ENCODE measurements around the gene PLCB3. TPM values are rescaled to one million over a fixed set of nuclear protein-coding genes. Genes with fewer than 3 reads are reported as not detected.

Gene PLCB3
- total and polyA plus RNA-seq, 2 donors (not counting 3 experiments of a cell fraction or from before 2014, with no cell fraction given) = 32.3 to 61.1 TPM

DNA sequence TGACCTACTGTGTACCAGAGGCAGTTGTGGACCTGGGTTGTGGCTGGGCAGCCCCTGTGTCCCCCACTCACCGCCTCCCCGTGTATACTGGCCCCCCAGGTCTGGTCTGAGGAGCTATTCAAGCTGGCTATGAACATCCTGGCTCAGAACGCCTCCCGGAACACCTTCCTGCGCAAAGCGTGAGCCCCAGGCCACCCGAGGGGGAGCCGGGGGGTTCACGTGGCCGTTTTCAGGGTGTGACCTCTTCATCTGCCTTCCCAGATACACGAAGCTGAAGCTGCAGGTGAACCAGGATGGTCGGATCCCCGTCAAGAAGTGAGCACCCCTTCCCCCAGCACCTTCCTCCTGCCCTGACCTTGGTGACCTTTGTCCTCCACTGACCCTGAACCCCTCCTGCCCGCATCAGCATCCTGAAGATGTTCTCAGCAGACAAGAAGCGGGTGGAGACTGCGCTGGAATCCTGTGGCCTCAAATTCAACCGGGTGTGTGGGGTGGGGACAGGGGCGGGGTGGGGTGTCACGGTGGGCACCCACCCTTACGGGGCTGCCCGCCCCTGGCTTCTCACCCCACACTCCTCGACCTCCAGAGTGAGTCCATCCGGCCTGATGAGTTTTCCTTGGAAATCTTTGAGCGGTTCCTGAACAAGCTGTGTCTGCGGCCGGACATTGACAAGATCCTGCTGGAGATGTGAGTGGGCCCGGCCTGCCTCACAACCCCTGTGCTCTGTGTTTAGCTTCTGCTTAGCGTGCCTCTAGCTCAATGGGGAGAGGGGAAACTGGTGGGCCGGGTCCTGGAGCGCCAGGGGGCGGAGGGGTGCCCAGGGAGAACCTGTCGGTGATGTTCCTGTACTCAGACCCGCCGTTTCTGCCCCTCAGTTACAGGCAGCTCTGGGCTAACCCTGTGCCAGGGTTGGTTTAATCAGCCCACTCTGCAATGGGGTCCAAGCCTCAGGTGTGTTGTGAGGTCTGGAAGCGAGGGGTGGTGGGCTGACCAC is 4.1 kb downstream of the PLCB3 start:
- Histone ChIP-seq H4K20me1 (replicated peaks; ENCODE audit: control insufficient read depth, extremely low read depth, insufficient read depth, low read length) (no peaks in the 10 kb centered on the region), H3K27me3 (ENCODE audit: control insufficient read depth in 2 of 2, insufficient read depth in 2 of 2, low read length in 2 of 2) (no peaks in the 10 kb centered on the region), H2AFZ (ENCODE audit: low read depth, low read length) (no peak overlapping the region), H3K4me1 (ENCODE audit: control insufficient read depth, extremely low read depth, insufficient read depth, low read length) (peaks cover 18% of the 10 kb centered on the region), H3K27ac (ENCODE audit: insufficient read depth, low read depth, low read length) (no peak overlapping the region), H3K9me1 (replicated peaks; ENCODE audit: control insufficient read depth, extremely low read depth, insufficient read depth, low read length) (no peaks in the 10 kb centered on the region), H3K9ac (replicated peaks; ENCODE audit: extremely low read depth, insufficient read depth, low read length) (no peak overlapping the region), H3K4me2 (ENCODE audit: insufficient read depth, low read length) (no peak overlapping the region), H3K4me3 (replicated peaks in 1 of 3; ENCODE audit: insufficient read depth in 1 of 3, low read depth in 1 of 3, low read length in 3 of 3) (no peak overlapping the region), H3K36me3 (ENCODE audit: control insufficient read depth in 2 of 2, extremely low read depth in 1 of 2, insufficient read depth in 2 of 2, low read length in 2 of 2) (peaks cover 14 to 37% of the 10 kb centered on the region in 2 experiments), H3K79me2 (ENCODE audit: control insufficient read depth, insufficient read depth, low read length) (peaks cover 32% of the 10 kb centered on the region), H3K9me3 (replicated peaks; ENCODE audit: control insufficient read depth, insufficient read depth, low read length) (no peaks in the 10 kb centered on the region)
- no peak for FAIRE-seq
- no peak for TF ChIP-seq EZH2 (IDR thresholded peaks at IDR 0.05; ENCODE audit: borderline replicate concordance, low read depth, low read length, severe bottlenecking)
- no peak for TF ChIP-seq FOS (IDR thresholded peaks at IDR 0.05; ENCODE audit: borderline replicate concordance, insufficient read depth, low read length)
- no peak for TF ChIP-seq GATA2 (IDR thresholded peaks at IDR 0.05; ENCODE audit: insufficient read depth, insufficient read length, low read depth, low read length)
- no peak for DNase-seq (ENCODE audit: low read depth, low spot score)
- intact Hi-C loops (cut with micrococcal nuclease) (no loop called here), dilution Hi-C loops (cut with MboI; ENCODE audit: extremely low pct_ligation_motif_present, low sequenced_read_pairs) (no loop called here)
- ChIA-PET POLR2A (no interaction called here), CTCF (interaction anchor here (0.9 to 1.5 kb wide), 4 partner anchors 7 to 51 kb away, joined by 4 to 5 read pairs (median 4); no protein-coding TSS in a partner anchor)
- no TSS peak for BruUV-seq (replicated peaks)

DNA sequence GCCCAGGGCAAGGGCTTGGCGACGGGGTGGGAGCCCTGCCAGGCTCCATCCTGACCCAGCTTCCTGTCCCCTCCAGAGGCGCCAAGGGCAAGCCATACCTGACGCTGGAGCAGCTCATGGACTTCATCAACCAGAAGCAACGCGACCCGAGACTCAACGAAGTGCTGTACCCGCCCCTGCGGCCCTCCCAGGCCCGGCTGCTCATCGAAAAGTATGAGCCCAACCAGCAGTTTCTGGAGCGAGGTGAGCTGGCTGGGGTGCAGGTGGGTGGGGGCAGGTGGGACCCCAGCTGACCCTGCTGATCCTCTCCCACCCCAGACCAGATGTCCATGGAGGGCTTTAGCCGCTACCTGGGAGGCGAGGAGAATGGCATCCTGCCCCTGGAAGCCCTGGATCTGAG is 5.0 kb downstream of the PLCB3 start:
- CTCF ChIA-PET = interaction anchor here (0.9 to 1.5 kb wide), 3 partner anchors 13 to 52 kb away, joined by 4 to 5 read pairs (median 4); no protein-coding TSS in a partner anchor
- dilution Hi-C loops (cut with MboI; ENCODE audit: extremely low pct_ligation_motif_present, low sequenced_read_pairs) = no loop called here
- H4K20me1 ChIP-seq (replicated peaks; ENCODE audit: control insufficient read depth, extremely low read depth, insufficient read depth, low read length) = no peaks in the 10 kb centered on the region
- H3K27me3 ChIP-seq (ENCODE audit: control insufficient read depth in 2 of 2, insufficient read depth in 2 of 2, low read length in 2 of 2) = no peaks in the 10 kb centered on the region
- H3K4me1 ChIP-seq (ENCODE audit: control insufficient read depth, extremely low read depth, insufficient read depth, low read length) = peaks cover 14% of the 10 kb centered on the region
- no peak overlapping the region for H3K4me2 ChIP-seq (ENCODE audit: insufficient read depth, low read length)
- no peak overlapping the region for H3K27ac ChIP-seq (ENCODE audit: insufficient read depth, low read depth, low read length)
- POLR2A ChIA-PET = no interaction called here
- FAIRE-seq (no peak), DNase-seq (ENCODE audit: low read depth, low spot score) (no peak)
- H2AFZ ChIP-seq (ENCODE audit: low read depth, low read length) = no peak overlapping the region
- no TSS peak for BruUV-seq (replicated peaks)
- H3K79me2 ChIP-seq (ENCODE audit: control insufficient read depth, insufficient read depth, low read length) = peaks cover 32% of the 10 kb centered on the region
- H3K9me3 ChIP-seq (replicated peaks; ENCODE audit: control insufficient read depth, insufficient read depth, low read length) = no peaks in the 10 kb centered on the region
- TF ChIP-seq, protein P1, sequence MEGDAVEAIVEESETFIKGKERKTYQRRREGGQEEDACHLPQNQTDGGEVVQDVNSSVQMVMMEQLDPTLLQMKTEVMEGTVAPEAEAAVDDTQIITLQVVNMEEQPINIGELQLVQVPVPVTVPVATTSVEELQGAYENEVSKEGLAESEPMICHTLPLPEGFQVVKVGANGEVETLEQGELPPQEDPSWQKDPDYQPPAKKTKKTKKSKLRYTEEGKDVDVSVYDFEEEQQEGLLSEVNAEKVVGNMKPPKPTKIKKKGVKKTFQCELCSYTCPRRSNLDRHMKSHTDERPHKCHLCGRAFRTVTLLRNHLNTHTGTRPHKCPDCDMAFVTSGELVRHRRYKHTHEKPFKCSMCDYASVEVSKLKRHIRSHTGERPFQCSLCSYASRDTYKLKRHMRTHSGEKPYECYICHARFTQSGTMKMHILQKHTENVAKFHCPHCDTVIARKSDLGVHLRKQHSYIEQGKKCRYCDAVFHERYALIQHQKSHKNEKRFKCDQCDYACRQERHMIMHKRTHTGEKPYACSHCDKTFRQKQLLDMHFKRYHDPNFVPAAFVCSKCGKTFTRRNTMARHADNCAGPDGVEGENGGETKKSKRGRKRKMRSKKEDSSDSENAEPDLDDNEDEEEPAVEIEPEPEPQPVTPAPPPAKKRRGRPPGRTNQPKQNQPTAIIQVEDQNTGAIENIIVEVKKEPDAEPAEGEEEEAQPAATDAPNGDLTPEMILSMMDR (IDR thresholded peaks at IDR 0.05; ENCODE audit: extremely low read depth in 1 of 2, insufficient read depth in 1 of 2, low read depth in 1 of 2, low read length in 2 of 2) = no peak
- TF ChIP-seq FOS (IDR thresholded peaks at IDR 0.05; ENCODE audit: borderline replicate concordance, insufficient read depth, low read length) = no peak
- TF ChIP-seq, protein P2, sequence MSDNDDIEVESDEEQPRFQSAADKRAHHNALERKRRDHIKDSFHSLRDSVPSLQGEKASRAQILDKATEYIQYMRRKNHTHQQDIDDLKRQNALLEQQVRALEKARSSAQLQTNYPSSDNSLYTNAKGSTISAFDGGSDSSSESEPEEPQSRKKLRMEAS (IDR thresholded peaks at IDR 0.05; ENCODE audit: insufficient read depth, insufficient read length) = no peak
- TF ChIP-seq MYC (IDR thresholded peaks at IDR 0.05; ENCODE audit: low read depth, low read length) = no peak
- TF ChIP-seq JUN (IDR thresholded peaks at IDR 0.05; ENCODE audit: borderline replicate concordance, insufficient read depth, insufficient read length, low read depth) = no peak
- H3K36me3 ChIP-seq (ENCODE audit: control insufficient read depth in 2 of 2, extremely low read depth in 1 of 2, insufficient read depth in 2 of 2, low read length in 2 of 2) = peaks cover 15 to 38% of the 10 kb centered on the region in 2 experiments
- intact Hi-C loops (cut with micrococcal nuclease) = no loop called here
- no peak overlapping the region for H3K9ac ChIP-seq (replicated peaks; ENCODE audit: extremely low read depth, insufficient read depth, low read length)
- no peak overlapping the region for H3K4me3 ChIP-seq (replicated peaks in 1 of 3; ENCODE audit: insufficient read depth in 1 of 3, low read depth in 1 of 3, low read length in 3 of 3)
- no peaks in the 10 kb centered on the region for H3K9me1 ChIP-seq (replicated peaks; ENCODE audit: control insufficient read depth, extremely low read depth, insufficient read depth, low read length)

All from endothelial cell of umbilical vein (primary cell).